ENCODE data around the gene TTC19.

The TTC19 gene

GRCh38 chr17:15999141-15999973 is at the start of gene TTC19, which contains the start of gene ZSWIM7:
Gene TTC19 (plus strand): TSS chr17:15999824. CDS start chr17:15999849, 25 bp downstream.
Gene ZSWIM7 (minus strand): TSS chr17:15999704. CDS start chr17:15999594, 110 bp downstream.
- DNase-seq (ENCODE audit: low read depth in 3 of 3): peak; percentile 81 to 96 (median 92)

- no peak for DNase-seq (ENCODE audit: low read depth in 3 of 3)
Measured at GRCh38 chr17:15951368-15952047, 48.1 kb upstream of the TTC19 start.

GRCh38 chr17:15952048-15952532 is 47.5 kb upstream of the TTC19 start:
- no peak for DNase-seq (ENCODE audit: low read depth in 3 of 3)

- DNase-seq (ENCODE audit: low read depth in 3 of 3): no peak
Measured at GRCh38 chr17:15952916-15953790, 46.5 kb upstream of the TTC19 start.

- DNase-seq (ENCODE audit: low read depth in 3 of 3): no peak
Measured at GRCh38 chr17:15954222-15954621, 45.4 kb upstream of the TTC19 start.

GRCh38 chr17:15955793-15956541 is 43.7 kb upstream of the TTC19 start:
- no peak for DNase-seq (ENCODE audit: low read depth in 3 of 3)

GRCh38 chr17:15957206-15957605 is 42.4 kb upstream of the TTC19 start:
- peak in 1 of 3 experiments; percentile 32 for DNase-seq (ENCODE audit: low read depth in 3 of 3)

- DNase-seq (ENCODE audit: low read depth in 3 of 3): no peak
Measured at GRCh38 chr17:15957608-15958307, 41.9 kb upstream of the TTC19 start.

- no peak for DNase-seq (ENCODE audit: low read depth in 3 of 3)
Measured at GRCh38 chr17:15958484-15958854, 41.2 kb upstream of the TTC19 start.

GRCh38 chr17:15963670-15964110 is 35.9 kb upstream of the TTC19 start:
- DNase-seq (ENCODE audit: low read depth in 3 of 3): no peak

- no peak for DNase-seq (ENCODE audit: low read depth in 3 of 3)
Measured at GRCh38 chr17:15965528-15965927, 34.1 kb upstream of the TTC19 start.

- DNase-seq (ENCODE audit: low read depth in 3 of 3): no peak
Measured at GRCh38 chr17:15966183-15966878, 33.3 kb upstream of the TTC19 start.

GRCh38 chr17:15966879-15967248 is 32.8 kb upstream of the TTC19 start:
- no peak for DNase-seq (ENCODE audit: low read depth in 3 of 3)

- DNase-seq (ENCODE audit: low read depth in 3 of 3): no peak
Measured at GRCh38 chr17:15967706-15968399, 31.8 kb upstream of the TTC19 start.

- DNase-seq (ENCODE audit: low read depth in 3 of 3): no peak
Measured at GRCh38 chr17:15969463-15969862, 30.2 kb upstream of the TTC19 start.

GRCh38 chr17:15970500-15970899 is 29.1 kb upstream of the TTC19 start:
- DNase-seq (ENCODE audit: low read depth in 3 of 3): no peak

GRCh38 chr17:15971098-15971678 is 28.4 kb upstream of the TTC19 start:
- no peak for DNase-seq (ENCODE audit: low read depth in 3 of 3)

- no peak for DNase-seq (ENCODE audit: low read depth in 3 of 3)
Measured at GRCh38 chr17:15971882-15972281, 27.7 kb upstream of the TTC19 start.

GRCh38 chr17:15972497-15972951 is 27.1 kb upstream of the TTC19 start:
- DNase-seq (ENCODE audit: low read depth in 3 of 3): no peak
